ENCODE measurements around the gene DOCK1.

DOCK1 gene

DNA sequence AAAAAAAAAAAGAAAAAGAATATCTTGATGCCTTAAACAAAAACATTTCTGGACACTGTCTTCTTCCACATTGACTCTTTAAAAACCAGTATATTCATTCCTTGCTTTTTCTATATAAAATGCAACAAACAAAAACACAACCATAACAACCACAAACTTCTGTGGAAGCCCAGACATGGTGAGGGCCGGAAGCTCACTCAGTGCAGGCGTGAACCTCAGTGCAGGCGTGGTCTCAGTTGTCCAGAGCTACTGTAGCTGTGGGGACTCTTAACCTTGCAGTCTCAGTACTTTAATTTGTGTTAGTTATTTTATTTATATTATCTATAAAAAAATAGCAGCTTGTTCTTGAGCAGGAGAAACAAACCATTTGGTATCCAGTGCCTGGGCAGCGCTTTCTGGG, 131.8 kb downstream of the DOCK1 start:
- DNase-seq (ENCODE audit: low read depth in 2 of 2): no peak

DNA sequence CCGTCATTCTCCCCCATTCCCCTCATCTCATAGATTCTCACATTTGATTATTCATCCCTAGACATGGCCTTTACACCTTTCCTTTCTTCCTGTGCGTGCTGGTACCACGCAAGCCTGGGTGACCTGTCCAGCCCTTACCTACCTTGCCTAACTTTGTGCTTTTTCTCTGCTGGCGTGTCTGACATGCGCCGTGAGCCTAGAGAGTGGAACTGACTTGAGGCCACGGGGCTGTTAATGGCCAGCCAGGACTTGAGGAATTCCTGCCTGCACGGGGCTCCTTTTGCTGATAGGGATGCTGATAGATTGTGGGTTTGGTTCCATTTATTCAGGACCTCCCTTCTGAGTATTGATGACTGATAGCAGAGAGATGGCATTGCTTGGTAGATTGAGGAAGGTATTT, 134.2 kb downstream of the DOCK1 start:
- DNase-seq (ENCODE audit: low read depth in 2 of 2): no peak

DNA sequence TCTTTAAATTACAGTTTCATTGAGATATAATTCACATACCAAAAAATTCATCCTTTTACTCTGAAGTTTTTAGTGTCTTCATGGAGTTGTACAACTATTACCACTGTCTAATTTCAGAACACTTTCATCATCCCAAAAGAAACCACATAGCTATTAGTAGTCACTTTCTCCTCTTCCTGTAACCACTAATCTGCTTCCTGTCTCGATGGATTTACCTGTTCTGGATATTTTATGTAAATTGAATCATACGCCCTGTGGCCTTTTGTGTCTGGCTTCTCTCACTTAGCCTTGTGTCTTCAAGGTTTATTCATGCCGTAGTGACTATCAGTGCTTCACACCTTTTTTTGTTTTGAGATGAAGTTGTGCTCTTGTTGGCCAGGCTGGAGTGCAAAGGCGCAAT, 135.5 kb downstream of the DOCK1 start:
- no peak for DNase-seq (ENCODE audit: low read depth in 2 of 2)

DNA sequence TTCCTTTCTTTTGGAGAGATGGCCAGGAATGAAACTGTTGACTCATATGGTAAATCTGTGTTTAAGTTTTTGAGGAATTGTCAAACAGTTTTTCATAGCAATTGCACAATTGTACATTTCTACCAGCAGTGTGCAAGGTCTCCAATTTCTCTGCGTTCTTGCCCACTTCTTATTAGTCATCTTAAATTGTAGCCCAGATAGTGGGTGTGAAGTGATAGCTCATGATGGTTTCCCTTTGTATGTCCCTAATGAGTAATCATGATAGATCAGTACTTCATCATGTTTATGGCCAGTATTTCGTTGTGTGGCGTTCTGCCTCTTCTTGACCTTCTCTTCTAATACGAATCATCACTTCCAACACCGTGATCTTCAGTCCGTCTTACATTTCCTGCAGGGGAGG, 136.3 kb downstream of the DOCK1 start:
- no peak for DNase-seq (ENCODE audit: low read depth in 2 of 2)

DNA sequence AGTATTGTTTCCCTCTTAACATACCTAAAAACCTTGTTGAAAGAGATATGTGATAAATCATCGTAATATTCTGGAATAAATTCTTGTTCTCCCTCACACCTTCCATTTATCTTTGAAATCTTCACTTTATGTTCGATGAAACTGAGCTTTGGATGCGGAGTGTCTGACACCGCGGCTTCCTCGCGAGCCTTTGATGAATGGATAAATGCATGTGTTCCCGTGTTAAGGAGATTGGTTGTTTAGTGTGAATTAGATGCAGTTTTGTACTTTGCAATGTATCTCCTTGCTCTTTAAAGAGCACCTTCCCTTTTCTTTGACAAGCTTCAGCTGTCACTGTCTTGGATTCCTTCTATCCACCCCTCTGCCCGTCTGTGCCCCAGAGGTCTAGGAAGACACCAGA, 138.1 kb downstream of the DOCK1 start:
- no peak for DNase-seq (ENCODE audit: low read depth in 2 of 2)

DNA sequence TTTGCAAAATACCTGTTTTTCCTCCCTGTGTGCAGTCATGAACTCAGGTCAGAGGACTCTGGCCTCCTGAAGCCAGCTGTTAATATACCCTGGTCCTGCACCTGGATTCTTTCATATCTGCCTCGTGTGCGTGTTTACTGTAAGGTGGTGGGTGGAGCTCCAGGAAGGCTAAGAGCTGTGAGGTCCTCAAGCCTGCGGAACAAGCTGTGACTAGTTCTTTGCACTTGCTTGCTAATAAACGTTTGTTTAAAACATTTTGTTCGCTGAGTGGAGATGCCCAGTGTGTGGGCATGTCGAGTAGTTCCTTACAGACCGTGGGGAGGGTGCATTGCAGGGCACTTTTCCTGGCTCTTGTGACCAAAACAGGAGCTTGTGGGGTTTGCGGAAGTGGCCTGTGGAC, 139.0 kb downstream of the DOCK1 start:
- DNase-seq (ENCODE audit: low read depth in 2 of 2): no peak

DNA sequence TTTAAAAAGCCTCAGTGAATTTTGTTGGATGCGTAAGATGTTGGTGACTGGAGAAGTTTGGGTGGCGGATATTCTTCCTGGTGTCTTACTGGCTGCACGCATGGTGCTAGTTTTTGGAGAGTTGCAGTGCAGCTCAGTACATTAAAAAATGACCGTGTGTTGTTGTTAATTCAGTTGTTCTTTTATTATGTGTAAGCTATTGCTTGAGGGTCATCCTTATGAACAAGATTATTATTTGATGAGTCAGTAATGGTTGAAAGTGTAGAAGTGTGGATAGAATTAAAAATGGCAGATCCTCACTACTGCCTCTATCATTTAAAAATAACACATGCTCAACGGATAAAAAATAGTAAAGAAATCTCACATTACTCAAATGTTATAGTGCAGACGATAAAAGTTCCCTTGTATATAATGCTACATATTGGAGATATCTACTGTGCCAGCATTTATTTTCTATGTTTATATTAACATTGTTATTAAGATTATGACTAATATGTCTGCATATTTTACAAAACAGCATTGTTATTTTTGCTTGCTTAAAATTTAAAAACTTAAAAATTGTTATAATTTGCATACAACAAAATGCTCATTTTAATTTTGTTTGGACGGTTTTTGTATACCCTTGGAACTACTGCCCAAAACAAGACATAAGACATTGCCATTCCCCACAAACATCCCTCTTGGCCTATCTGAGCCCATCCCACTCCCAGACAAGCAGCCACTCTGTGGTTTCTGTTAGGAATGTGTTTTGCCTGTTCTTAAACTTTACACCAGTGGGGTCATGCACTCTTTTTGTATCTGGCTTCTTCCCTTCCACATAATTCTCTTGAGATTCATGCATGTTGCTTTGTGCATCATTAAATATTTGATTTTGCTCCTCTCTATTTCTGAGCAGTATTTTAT, 142.0 kb downstream of the DOCK1 start:
- DNase-seq (ENCODE audit: low read depth in 2 of 2): no peak

DNA sequence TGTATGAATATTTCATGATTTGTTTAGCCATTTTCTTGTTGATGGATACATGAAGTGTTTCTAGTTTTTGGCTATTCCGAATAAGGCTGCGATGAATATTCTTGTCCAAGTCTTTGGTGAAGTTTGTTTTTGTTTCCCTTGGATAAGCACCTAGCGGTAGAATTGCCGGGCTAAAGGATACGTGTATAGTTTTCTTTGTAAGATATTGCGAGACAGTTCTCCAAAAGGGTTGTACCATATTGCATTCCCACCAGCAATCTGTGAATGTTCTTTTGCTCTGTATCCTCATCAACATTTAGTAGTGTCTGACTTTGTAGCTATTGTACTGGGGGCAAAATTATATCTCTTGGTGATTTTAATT, 142.6 kb downstream of the DOCK1 start:
- DNase-seq (ENCODE audit: low read depth in 2 of 2): no peak

DNA sequence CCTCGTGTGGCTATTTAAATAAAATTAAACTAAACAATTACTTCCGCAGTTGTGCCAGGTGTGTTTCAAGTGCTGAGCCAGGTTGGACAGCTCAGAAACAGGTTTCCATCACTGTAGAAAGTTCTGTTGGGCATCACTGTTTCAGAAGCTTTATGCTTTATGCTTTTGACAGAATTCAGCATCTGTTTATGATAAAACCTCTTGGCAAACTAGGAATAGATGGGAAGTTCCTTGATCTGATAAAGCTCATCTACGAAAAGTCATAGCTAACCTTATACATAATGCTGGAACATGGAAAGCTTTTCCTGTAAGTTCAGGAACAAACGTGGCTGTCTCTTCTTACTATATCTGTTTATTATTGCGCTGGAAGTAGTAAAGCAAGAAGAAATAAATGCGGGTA, 143.4 kb downstream of the DOCK1 start:
- DNase-seq (ENCODE audit: low read depth in 2 of 2): no peak

DNA sequence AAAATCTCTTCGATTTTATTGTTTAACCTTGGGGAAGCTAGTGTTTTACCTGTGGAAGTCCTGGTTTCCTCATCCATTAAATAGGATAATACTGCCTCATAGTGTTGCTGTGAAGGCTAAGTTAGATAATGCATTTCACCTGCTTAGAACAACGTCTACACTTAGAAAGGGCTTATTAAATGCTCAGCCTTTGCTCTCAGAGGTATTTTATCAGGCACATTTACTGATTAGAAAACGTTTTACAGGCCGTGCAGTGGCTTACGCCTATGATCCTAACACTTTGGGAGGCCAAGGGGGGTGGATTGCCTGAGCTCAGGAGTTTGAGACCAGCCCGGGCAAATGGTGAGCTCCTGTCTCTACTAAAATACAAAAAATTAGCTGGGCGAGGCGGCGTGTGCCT, 146.8 kb downstream of the DOCK1 start:
- no peak for DNase-seq (ENCODE audit: low read depth in 2 of 2)

DNA sequence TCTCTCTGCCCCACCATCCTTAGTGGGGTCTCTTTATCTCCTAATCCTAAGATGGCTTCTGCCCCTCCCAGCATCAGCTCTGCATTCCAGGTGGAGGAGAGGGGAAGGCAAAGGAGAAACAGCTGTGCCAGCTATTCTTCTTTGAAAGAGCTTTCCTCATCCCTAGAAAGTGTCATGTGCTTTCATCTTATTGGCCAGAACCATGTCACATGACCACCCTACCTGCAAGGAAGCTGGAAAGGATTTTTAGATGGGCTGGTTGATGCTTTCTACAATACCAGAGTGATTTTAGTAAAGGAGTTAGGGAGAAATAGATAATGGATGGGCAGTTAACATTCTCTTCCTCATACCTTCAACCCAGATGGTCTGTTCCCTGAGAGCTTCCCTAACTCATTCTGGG, 150.0 kb downstream of the DOCK1 start:
- no peak for DNase-seq (ENCODE audit: low read depth in 2 of 2)

DNA sequence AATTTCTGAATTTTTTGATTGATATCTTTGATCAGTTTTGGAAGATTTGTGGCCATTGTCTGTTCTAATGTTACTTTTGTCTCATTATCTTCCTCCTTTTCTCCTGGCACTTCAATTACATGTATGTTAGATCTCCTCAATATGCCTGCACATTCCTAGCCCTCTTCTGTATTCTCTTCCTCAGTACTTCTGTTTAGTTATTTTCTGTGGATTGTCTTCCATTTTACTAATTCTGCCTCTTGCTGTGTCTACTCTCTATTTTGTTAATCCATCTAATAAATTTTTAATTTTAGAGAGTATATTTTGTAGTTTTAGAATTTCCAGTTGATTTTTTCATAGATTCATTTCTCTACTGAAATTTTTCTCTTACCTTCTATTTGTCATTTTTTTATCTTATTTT, 154.1 kb downstream of the DOCK1 start:
- no peak for DNase-seq (ENCODE audit: low read depth in 2 of 2)

DNA sequence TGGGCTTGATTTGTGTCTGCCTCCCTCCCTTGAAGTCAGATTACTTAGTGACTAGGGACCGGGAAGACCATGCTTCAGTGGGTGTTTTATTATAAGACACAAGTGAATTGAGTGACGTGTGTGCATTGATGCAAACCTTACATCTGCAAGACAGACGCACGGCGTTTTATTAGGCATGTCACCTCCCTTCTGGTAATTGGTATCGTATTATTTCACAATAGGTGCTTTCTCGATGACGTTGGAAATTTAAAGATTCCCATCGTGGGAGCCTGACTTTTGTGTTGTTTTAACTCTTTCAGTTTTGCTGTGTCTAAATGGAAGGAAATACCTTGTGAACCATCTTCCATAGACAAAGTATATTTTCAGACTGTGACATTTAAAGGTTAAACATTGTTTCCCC, 158.5 kb downstream of the DOCK1 start:
- no peak for DNase-seq (ENCODE audit: low read depth in 2 of 2)

DNA sequence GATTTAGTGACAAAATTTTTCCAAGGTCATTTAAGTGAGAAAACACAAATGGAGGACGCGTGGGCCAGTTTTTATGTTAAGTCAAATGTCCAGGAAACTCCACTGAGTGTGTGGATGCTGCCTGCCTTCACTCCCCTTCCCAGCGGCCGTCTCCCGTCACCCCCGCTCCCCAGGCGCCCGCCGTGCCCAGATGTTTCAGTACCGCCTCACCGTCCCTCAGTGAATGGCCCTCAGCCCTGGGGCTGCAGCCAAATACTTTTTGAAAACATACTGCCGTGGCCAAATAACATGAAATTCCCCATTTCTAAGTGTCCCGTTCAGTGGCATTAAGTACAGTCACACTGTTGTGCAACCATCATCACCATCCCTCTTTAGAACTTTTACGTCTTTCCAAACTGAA, 159.2 kb downstream of the DOCK1 start:
- no peak for DNase-seq (ENCODE audit: low read depth in 2 of 2)

DNA sequence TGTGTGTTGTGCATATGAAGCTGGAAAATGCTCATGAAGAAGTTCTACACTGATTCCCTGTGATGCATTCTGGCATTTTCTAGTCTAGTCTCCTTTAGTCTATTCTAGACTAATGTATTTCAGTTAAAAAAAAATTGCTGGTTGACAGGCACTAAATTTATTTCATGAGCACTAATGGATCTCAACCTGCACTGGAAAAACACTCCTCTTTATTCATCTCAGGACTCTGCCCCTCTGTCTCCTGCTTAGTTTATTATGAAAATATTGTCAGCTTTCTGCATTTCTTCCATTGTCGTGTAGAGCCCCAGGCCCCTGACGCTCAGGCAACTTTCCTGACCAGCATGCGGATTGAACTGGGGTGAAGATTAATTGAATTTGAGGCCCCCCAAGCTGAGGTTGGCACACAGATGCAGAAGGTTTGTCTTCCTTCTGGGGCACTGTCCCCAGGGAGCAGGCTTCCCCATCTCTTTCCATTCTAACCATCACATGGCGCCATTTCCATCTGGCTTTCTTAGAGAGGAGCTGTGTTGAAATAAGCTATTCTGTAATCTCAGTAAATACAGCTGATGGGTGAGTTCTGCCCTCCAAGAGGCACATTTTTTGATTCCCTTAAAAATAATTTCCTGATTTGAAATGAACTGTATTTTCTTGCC, 162.4 kb downstream of the DOCK1 start:
- no peak for DNase-seq (ENCODE audit: low read depth in 2 of 2)

DNA sequence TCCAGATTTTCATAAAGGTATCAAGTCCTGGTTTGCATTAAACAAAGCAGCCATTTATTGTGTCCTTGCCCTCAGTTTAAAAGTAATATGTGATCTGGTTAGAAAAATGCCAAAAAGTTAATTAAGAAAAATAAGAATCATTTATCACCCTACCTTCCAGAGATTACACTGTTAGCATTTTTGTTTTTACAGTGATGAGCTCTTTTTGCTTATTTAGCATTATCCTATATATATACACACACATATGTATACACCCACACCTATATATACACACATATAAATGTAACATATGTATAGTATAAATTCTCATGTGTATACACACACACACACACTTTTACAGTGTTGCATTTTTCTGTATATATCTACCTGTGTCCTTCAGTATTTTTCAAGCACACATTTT, 163.3 kb downstream of the DOCK1 start:
- no peak for DNase-seq (ENCODE audit: low read depth in 2 of 2)

DNA sequence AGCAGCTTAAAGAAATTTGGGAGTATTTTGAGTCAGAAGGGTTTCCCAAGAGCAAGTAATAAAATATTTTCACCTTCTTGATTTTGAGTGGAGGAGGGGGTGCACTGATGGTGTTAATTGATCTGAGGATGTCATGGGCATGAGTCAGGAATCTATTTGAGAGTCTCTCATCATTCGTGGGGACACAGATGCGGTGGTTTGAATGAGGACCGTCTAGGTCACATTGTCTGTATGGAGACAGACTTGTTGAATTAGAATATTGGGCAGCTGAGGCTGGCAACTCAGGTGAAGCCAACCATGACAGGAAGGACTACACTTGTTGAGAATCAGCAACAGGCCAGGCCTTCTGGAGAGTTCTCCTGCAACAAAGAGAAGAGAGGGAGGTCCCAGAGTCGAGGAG, 164.2 kb downstream of the DOCK1 start:
- DNase-seq (ENCODE audit: low read depth in 2 of 2): no peak

DNA sequence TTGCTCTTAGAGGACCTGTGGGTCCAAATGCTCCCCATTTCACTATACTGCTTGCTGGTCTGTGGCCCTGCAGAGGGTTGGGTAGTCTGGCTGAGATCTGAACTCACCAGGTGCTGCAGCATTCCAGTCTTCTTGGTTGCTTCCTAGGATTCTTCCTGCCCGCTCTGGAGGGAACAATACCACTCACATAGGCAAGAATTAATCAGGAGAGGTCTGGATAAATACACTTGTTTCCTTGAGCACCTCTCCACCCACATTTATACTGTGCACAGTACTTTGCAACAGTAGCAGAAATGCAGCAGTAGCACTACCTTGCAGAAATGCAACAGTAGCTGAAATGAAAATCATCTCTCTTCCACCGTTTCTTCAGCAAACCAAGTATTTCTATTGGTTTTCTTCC, 165.9 kb downstream of the DOCK1 start:
- no peak for DNase-seq (ENCODE audit: low read depth in 2 of 2)

DNA sequence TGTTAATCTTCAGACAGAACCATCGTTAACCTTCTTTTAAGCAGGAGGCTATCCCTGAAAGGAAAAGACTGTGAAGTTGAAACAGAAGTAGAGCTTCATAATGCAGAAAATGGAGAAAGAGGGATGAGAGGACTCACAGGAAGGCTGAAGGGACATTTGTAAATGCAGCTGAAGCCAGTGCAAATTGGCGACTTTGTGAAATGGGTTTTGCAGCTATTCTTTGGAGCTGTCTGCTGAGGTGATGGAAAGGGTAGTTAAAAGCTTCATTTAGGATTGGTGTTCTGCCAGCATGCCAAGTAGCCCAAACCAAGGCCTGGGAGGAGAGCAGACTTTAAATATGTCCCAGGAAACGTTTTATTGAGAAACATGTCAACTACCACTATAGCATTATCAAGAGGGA, 168.4 kb downstream of the DOCK1 start:
- no peak for DNase-seq (ENCODE audit: low read depth in 2 of 2)

DNA sequence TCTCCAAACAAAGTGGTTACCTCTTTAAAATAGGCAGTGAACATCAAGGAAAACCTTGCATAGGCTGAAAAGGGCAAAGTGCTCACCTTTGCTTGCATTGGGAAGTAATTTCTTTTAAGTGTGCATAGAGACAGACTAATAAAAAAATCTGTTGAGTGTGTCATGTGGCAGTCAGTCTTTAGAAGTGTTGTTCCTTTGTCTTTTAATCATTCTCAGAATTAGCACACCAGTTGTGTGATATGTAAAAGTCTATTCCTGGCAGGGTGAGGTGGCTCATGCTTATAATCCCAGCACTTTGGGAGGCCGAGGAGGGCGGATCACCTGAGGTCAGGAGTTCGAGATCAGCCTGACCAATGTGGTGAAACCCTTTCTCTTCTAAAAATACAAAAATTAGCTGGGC, 174.2 kb downstream of the DOCK1 start:
- DNase-seq (ENCODE audit: low read depth in 2 of 2): no peak

DNA sequence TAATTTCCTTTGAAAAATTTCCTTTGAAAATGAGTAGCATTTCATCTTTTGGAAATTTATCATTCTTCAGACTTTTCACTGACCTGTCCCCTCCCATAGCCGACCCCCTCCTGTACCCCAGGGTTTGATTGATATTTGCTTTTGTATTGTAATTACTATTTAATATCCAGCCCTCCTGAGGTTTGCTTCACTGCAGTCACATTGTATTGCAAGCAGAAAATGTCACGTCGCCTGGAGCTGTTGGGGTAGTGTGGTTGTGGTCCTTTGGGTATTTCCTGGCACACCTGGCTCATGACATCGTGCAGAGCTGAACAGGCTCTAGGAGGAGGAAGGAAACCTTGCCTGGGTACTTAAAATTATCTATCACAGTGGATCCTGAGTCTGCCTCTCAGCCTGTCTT, 175.1 kb downstream of the DOCK1 start:
- no peak for DNase-seq (ENCODE audit: low read depth in 2 of 2)

DNA sequence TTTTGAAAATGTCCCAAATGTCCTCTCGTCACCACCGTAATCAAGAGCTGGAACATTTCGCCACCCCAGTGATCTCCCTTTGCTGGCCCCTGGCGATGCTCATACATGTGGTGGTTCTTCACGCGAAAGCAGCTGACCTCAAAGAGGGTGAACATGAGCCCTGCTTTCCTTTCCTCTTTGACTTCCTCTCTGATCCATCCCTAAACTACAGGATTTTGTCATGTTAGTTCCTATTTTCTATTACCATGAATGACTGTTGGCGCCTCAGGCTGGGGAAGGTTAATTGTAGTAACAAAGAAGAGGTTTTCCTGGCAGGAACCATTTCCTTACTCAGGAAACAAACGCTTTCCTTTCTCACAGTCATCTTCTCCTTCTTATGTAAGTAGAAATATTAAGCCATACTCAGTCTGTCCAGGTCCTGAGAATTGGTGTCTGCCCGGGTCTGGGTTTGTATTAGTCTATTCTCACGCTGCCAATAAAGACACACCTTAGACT, 176.7 kb downstream of the DOCK1 start:
- no peak for DNase-seq (ENCODE audit: low read depth in 2 of 2)

DNA sequence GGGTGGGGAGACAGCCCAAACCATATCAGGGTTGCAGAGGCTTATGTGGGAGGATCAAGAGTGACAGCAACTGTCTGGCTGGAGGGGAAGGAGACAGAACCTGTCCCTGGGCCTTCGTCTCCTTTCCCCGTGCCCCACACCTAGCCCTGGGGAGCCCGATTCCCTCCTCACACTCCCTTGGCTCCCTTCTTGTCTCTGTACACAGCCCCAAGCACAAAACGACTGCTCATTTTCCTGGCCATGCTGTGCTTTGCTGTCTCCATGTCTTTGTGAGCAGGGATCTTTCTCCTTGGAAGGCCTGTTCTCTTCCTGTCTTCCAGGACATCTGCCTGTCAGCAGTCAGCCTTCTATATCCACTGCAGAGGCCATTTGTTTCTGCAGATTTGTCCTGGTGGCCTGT, 177.4 kb downstream of the DOCK1 start:
- DNase-seq (ENCODE audit: low read depth in 2 of 2): no peak

DNA sequence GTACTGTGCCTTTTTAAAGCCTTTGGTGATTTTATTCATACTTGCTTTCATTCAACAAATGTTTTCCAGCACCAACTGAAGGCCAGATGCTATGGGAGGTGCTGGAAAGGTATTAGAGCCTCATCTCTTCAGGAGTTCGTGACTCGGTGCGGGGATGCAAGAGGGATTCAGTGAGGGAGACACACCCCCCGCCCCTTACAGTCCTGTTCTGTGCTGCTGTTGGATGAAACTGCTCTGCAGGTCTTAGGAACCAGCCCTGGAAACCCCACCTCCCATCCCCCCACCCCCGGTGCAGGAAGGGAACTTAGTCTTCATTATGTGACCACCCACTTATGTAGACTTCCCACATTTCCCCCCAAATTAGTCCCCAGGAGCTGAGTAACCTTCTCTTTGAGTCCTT, 180.7 kb downstream of the DOCK1 start:
- no peak for DNase-seq (ENCODE audit: low read depth in 2 of 2)
